H1 (cell line): ENCODE measurements around the gene TP73. TPM values are rescaled to one million over a fixed set of nuclear protein-coding genes. Genes with fewer than 3 reads are reported as not detected.

Experiments
- CTCF ChIA-PET: fragments of 300-600 bp; sonication (Branson Sonifier 250); formaldehyde crosslinking; loops from one replicate; lab custom pipeline; 2021; ENCODE audit not compliant: partially characterized antibody; lab: Charles Lee
- POLR2A ChIA-PET: fragments of 300-600 bp; sonication (Branson Sonifier 250); formaldehyde crosslinking; loops from one replicate; lab custom pipeline; 2021; ENCODE audit warnings: inconsistent platforms; ENCODE audit not compliant: partially characterized antibody; lab: Charles Lee
- DNase-seq, 2 experiments: peaks; one replicate each; pipeline versions ENCODE4 v3.0.0 to v3.0.0-alpha.2; 2010 to 2022; ENCODE audit warnings: low spot score in 2 of 2, low read depth in 1 of 2, mixed read lengths in 1 of 2
- FAIRE-seq: peaks from 2 replicates; lab custom pipeline; 2011; peaks lifted over from hg19 to GRCh38; lab: Jason Lieb, UNC
- H2AFZ ChIP-seq: 2 replicates; pipeline ENCODE4 v1.8.1; 2012; ENCODE audit warnings: low read length, inconsistent platforms
- H2AK5ac ChIP-seq: 2 replicates; pipeline ENCODE4 v1.6.1; 2013; ENCODE audit warnings: low read depth, low read length
- H2BK120ac ChIP-seq: replicated peaks from 2 replicates; pipeline ENCODE3; 2013; ENCODE audit warnings: low read depth, low read length, inconsistent platforms
- H2BK12ac ChIP-seq: 2 replicates; pipeline ENCODE4 v1.6.1; 2013; ENCODE audit warnings: low read depth, low read length
- H2BK15ac ChIP-seq: 2 replicates; pipeline ENCODE4 v1.6.1; 2013; ENCODE audit warnings: low read length
- H2BK20ac ChIP-seq: 2 replicates; pipeline ENCODE4 v1.6.1; 2013; ENCODE audit warnings: low read length
- H2BK5ac ChIP-seq: 2 replicates; pipeline ENCODE4 v1.6.1; 2013; ENCODE audit warnings: low read depth, low read length
- H3K14ac ChIP-seq: 2 replicates; pipeline ENCODE4 v1.6.1; 2013; ENCODE audit warnings: inconsistent platforms; ENCODE audit not compliant: insufficient read length
- H3K18ac ChIP-seq: 2 replicates; pipeline ENCODE4 v1.6.1; 2013; ENCODE audit warnings: low read length; ENCODE audit errors: extremely low read depth
- H3K23ac ChIP-seq: 2 replicates; pipeline ENCODE4 v1.6.1; 2013; ENCODE audit warnings: inconsistent platforms; ENCODE audit not compliant: insufficient read length
- H3K23me2 ChIP-seq: 2 replicates; pipeline ENCODE4 v1.6.1; 2013; ENCODE audit warnings: low read depth, low read length
- H3K27ac ChIP-seq: 2 replicates; pipeline ENCODE4 v1.6.1; 2011; ENCODE audit warnings: low read depth, low read length, inconsistent platforms
- H3K27me3 ChIP-seq, 4 experiments: replicated peaks in 1 of 4; 1 replicate in 1 of 4; 2 replicates in 3 of 4; pipeline versions ENCODE4 v1.6.1 to v1.8.1; 2011 to 2013; ENCODE audit warnings: low read length in 3 of 4, mild to moderate bottlenecking in 3 of 4, inconsistent platforms in 2 of 4, mixed read lengths in 2 of 4, moderate library complexity in 1 of 4; ENCODE audit not compliant: control insufficient read depth in 3 of 4, insufficient read depth in 3 of 4; ENCODE audit errors: extremely low read depth in 1 of 4
- H3K36me3 ChIP-seq, 4 experiments: 2 replicates each; pipeline versions ENCODE4 v1.6.1 to v1.8.1; 2011 to 2013; ENCODE audit warnings: mild to moderate bottlenecking in 4 of 4, low read length in 3 of 4, moderate library complexity in 2 of 4, control low read depth in 1 of 4, inconsistent platforms in 1 of 4; ENCODE audit not compliant: insufficient read depth in 4 of 4, control insufficient read depth in 2 of 4
- H3K4ac ChIP-seq: replicated peaks from 2 replicates; pipeline ENCODE3; 2013; ENCODE audit warnings: low read length, low read depth, mixed read lengths, inconsistent platforms; ENCODE audit not compliant: insufficient read length
- H3K4me1 ChIP-seq, 4 experiments: replicated peaks in 1 of 4; 1 replicate in 1 of 4; 2 replicates in 3 of 4; pipeline versions ENCODE4 v1.6.1 to v1.8.1; 2011 to 2013; ENCODE audit warnings: low read length in 3 of 4, inconsistent platforms in 2 of 4, mixed read lengths in 1 of 4; ENCODE audit not compliant: insufficient read depth in 4 of 4, control insufficient read depth in 3 of 4
- H3K4me2 ChIP-seq, 2 experiments: 2 replicates each; pipeline versions ENCODE4 v1.6.1 to v1.8.1; 2011 to 2013; ENCODE audit warnings: low read depth in 2 of 2, low read length in 2 of 2, control low read depth in 1 of 2, inconsistent platforms in 1 of 2, mild to moderate bottlenecking in 1 of 2; ENCODE audit not compliant: insufficient read depth in 1 of 2
- H3K4me3 ChIP-seq, 4 experiments: fragments of 200-600, 300-600 bp in 1 of 4; sonication (generic), shearing (Covaris generic), sonication (Bioruptor Twin) in 1 of 4; 2 replicates each; pipeline versions ENCODE4 v1.5.1 to v1.8.1; 2011 to 2016; ENCODE audit warnings: low read length in 4 of 4, low read depth in 3 of 4, control low read depth in 2 of 4, inconsistent platforms in 2 of 4, mild to moderate bottlenecking in 2 of 4, mixed read lengths in 1 of 4, moderate library complexity in 1 of 4; ENCODE audit not compliant: insufficient read depth in 2 of 4; ENCODE audit errors: extremely low read depth in 1 of 4
- H3K56ac ChIP-seq: replicated peaks from 2 replicates; pipeline ENCODE3; 2013; ENCODE audit warnings: low read depth, mild to moderate bottlenecking, mixed read lengths, low read length, inconsistent platforms; ENCODE audit not compliant: insufficient read length
- H3K79me1 ChIP-seq: 2 replicates; pipeline ENCODE4 v1.6.1; 2013; ENCODE audit warnings: low read depth, low read length, control low read depth
- H3K79me2 ChIP-seq, 2 experiments: 2 replicates each; pipeline versions ENCODE4 v1.6.1 to v1.8.1; 2012 to 2013; ENCODE audit warnings: low read length in 2 of 2, mild to moderate bottlenecking in 2 of 2, inconsistent platforms in 1 of 2; ENCODE audit not compliant: insufficient read depth in 2 of 2, control insufficient read depth in 1 of 2
- H3K9ac ChIP-seq, 4 experiments: replicated peaks in 1 of 4; 1 replicate in 1 of 4; 2 replicates in 3 of 4; pipeline versions ENCODE4 v1.6.1 to v1.8.1; 2011 to 2013; ENCODE audit warnings: low read depth in 3 of 4, low read length in 3 of 4, control low read depth in 2 of 4, mild to moderate bottlenecking in 2 of 4, moderate library complexity in 2 of 4, inconsistent platforms in 1 of 4; ENCODE audit errors: extremely low read depth in 1 of 4
- H3K9me3 ChIP-seq, 2 experiments: 2 replicates each; pipeline versions ENCODE4 v1.6.1 to v1.8.1; 2012 to 2013; ENCODE audit warnings: mild to moderate bottlenecking in 2 of 2, moderate library complexity in 2 of 2, control low read depth in 1 of 2, inconsistent platforms in 1 of 2, low read depth in 1 of 2, low read length in 1 of 2, mixed read lengths in 1 of 2; ENCODE audit not compliant: insufficient read depth in 2 of 2
- H4K20me1 ChIP-seq, 2 experiments: replicated peaks in 1 of 2; 2 replicates each; pipeline versions ENCODE3 to v1.8.1; 2011 to 2013; ENCODE audit warnings: inconsistent platforms in 2 of 2, low read length in 2 of 2, mild to moderate bottlenecking in 1 of 2; ENCODE audit not compliant: insufficient read depth in 2 of 2, control insufficient read depth in 1 of 2
- H4K5ac ChIP-seq: 2 replicates; pipeline ENCODE4 v1.6.1; 2013; ENCODE audit warnings: low read length, low read depth, mixed read lengths, inconsistent platforms; ENCODE audit not compliant: insufficient read length
- H4K8ac ChIP-seq: 2 replicates; pipeline ENCODE4 v1.8.0; 2013; ENCODE audit warnings: mild to moderate bottlenecking, moderate library complexity, low read length, inconsistent platforms; ENCODE audit not compliant: insufficient read depth; ENCODE audit errors: extremely low read depth
- H4K91ac ChIP-seq: replicated peaks from 2 replicates; pipeline ENCODE3; 2013; ENCODE audit warnings: low read length, mixed read lengths, inconsistent platforms; ENCODE audit not compliant: insufficient read length
- CREB1 ChIP-seq: IDR thresholded peaks from 2 replicates; pipeline ENCODE4 v1.6.1; 2012; ENCODE audit warnings: inconsistent platforms
- CTBP2 ChIP-seq: IDR thresholded peaks from 2 replicates; pipeline ENCODE4 v1.7.0; 2011; ENCODE audit warnings: borderline replicate concordance, mild to moderate bottlenecking, moderate library complexity, mixed read lengths, low read length; ENCODE audit not compliant: insufficient read depth, insufficient read length
- EP300 ChIP-seq, 2 experiments: IDR thresholded peaks; 1 replicate in 1 of 2; 2 replicates in 1 of 2; pipeline ENCODE4 v1.6.1; 2011 to 2012; ENCODE audit warnings: low read depth in 2 of 2, low read length in 2 of 2, mild to moderate bottlenecking in 2 of 2, borderline replicate concordance in 1 of 2, inconsistent platforms in 1 of 2, moderate library complexity in 1 of 2
- GTF2F1 ChIP-seq: IDR thresholded peaks from 2 replicates; pipeline ENCODE4 v1.6.1; 2012; ENCODE audit warnings: low read depth, low read length, improper control_type of control experiment, borderline replicate concordance
- KDM4A ChIP-seq: IDR thresholded peaks from one replicate; pipeline ENCODE4 v1.7.1; 2012; ENCODE audit warnings: low read depth, mild to moderate bottlenecking, moderate library complexity, low read length, inconsistent platforms; ENCODE audit not compliant: severe bottlenecking
- MAFK ChIP-seq: IDR thresholded peaks from 2 replicates; pipeline ENCODE4 v1.6.1; 2012; ENCODE audit warnings: low read depth, mild to moderate bottlenecking, improper control_type of control experiment, low read length
- RBBP5 ChIP-seq: IDR thresholded peaks from 2 replicates; pipeline ENCODE4 v1.7.1; 2012; ENCODE audit warnings: low read depth, mild to moderate bottlenecking, inconsistent platforms, low read length, moderate library complexity, borderline replicate concordance
- SIRT6 ChIP-seq: IDR thresholded peaks from one replicate; pipeline ENCODE4 v1.7.1; 2012; ENCODE audit warnings: low read length, inconsistent platforms
- ZNF274 ChIP-seq: IDR thresholded peaks from 2 replicates; pipeline ENCODE4 v1.7.0; 2012; ENCODE audit warnings: low read length, borderline replicate concordance; ENCODE audit errors: extremely low read depth
- WGBS, 2 experiments: shearing (Covaris generic) in 1 of 2; methylation state at CpG; one replicate each; pipeline versions ENCODE4 v1.1.6 to v1.1.7; 2013 to 2015; ENCODE audit warnings: low lambda C conversion rate in 2 of 2, mixed read lengths in 2 of 2, inconsistent platforms in 1 of 2, low coverage in 1 of 2, missing lambda C conversion rate in 1 of 2; ENCODE audit not compliant: insufficient replicate concordance in 2 of 2, insufficient coverage in 1 of 2, insufficient read length in 1 of 2; ENCODE audit errors: extremely low coverage in 1 of 2, missing lambda C conversion rate in 1 of 2; 5-methylcytosine and 5-hydroxymethylcytosine counted together
- polyA plus RNA-seq, 7 experiments: library from polyadenylated mRNA; depleted of rRNA in 3 of 7; stranded (reverse) in 5 of 7; unstranded in 2 of 7; fragments of >200 nt in 5 of 7; fragments of 200-250 nt in 2 of 7; gene quantifications; 1 replicate in 5 of 7; 2 replicates in 1 of 7; 4 replicates in 1 of 7; pipeline versions ENCODE4 v1.2.1 to v1.2.3, GENCODE V29; 2011 to 2013; ENCODE audit warnings: missing spikeins in 2 of 7, mixed read lengths in 2 of 7
- total RNA-seq: library from RNA; stranded (reverse); fragmentation: NEBNext Ultra II Directional; extraction: Animal tissue kit (Norgen Biotek cat#: 25700); gene quantifications from 2 replicates; pipeline ENCODE4 v1.2.1, GENCODE V29; 2021
- TF ChIP-seq, protein P1 (sequence below): IDR thresholded peaks from 2 replicates; pipeline ENCODE4 v1.6.1; 2012; ENCODE audit warnings: low read length, inconsistent platforms

TP73 gene
- total and polyA plus RNA-seq, 2 of the 8 experiments (the other 6 are each of a cell fraction or from before 2014, with no cell fraction given), result 2.6 to 3.1 TPM

DNA sequence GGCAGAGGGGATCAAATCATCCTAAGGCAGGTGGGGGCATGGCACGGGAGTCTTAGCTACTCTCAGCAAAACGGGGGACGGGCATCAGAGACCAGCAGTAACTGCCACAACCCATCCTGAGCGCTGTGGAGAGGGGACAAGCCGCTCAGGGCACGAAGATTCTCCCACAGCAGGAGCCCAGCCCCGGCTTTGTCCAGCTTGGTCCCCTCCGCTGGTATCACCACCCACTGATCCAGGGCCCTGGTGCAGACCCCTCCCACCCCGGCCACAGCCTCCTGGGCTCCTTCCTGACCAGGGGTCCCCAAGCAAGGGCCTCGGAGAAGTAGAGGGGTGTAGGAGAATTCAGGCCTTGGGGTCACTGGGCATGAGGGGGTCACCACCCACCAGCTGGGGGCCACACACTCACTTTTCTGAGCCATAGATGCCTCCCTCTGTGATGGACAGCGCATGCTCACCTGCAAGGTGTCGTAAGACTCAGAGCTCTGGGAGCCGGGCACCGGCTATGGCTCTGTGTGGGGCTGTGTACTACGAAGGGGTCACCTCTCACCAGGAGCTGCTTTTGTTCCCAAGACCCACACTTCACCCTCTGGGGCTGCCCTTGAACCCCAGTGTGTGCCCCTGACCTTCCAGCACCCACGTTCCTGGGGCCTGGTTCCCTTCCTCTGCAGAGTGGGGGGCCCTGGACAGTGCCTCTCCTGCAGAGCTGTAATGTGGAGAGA, 117.9 kb downstream of the TP73 start:
- Histone ChIP-seq H4K8ac (no peak overlapping the region), H3K4me2 (no peak overlapping the region), H4K5ac (no peak overlapping the region), H2BK15ac (no peak overlapping the region), H3K4ac (no peak overlapping the region), H2BK120ac (no peak overlapping the region), H3K23me2 (peaks cover 11% of the 10 kb centered on the region; the same call in 1 of the 2 replicates), H2BK20ac (no peak overlapping the region), H3K36me3 (no peaks in the 10 kb centered on the region), H3K18ac (no peak overlapping the region), H3K23ac (no peak overlapping the region), H3K27ac (no peak overlapping the region), H3K9me3 (peaks cover 0 to 7% of the 10 kb centered on the region in 2 experiments; a peak in 1 of 4 replicates), H2BK5ac (no peak overlapping the region), H3K4me3 (no peak overlapping the region), H3K9ac (no peak overlapping the region), H3K79me2 (no peaks in the 10 kb centered on the region), H3K56ac (no peak overlapping the region), H3K4me1 (peaks cover 0 to 23% (median 8%) of the 10 kb centered on the region in 4 experiments; a peak in 5 of 7 replicates), H2AK5ac (no peak overlapping the region), H3K27me3 (no peaks in the 10 kb centered on the region; a peak in 1 of 7 replicates), H4K91ac (no peak overlapping the region), H4K20me1 (peaks cover 0 to 5% of the 10 kb centered on the region in 2 experiments), H3K79me1 (no peaks in the 10 kb centered on the region), H2AFZ (no peak overlapping the region), H3K14ac (no peak overlapping the region), H2BK12ac (no peak overlapping the region)
- FAIRE-seq (no peak), DNase-seq (no peak)
- CTCF ChIA-PET, result interaction anchor here (1.1 to 1.9 kb wide), 6 partner anchors 9 to 177 kb away, joined by 3 to 7 read pairs (median 4); no protein-coding TSS in a partner anchor
- POLR2A ChIA-PET, result interaction anchor here (1.2 to 2.5 kb wide), 4 partner anchors 10 to 36 kb away, joined by 3 to 10 read pairs (median 4); no protein-coding TSS in a partner anchor
- 95% methylated on average over 14 of the region's 16 CpGs; no CpG with 5 or more reads in 1 of the 2 experiments for WGBS, 2 experiments
- TF ChIP-seq CREB1, result no peak
- TF ChIP-seq KDM4A, result no peak
- no peak for TF ChIP-seq ZNF274
- TF ChIP-seq MAFK, result no peak
- TF ChIP-seq SIRT6, result no peak
- TF ChIP-seq, protein P1, sequence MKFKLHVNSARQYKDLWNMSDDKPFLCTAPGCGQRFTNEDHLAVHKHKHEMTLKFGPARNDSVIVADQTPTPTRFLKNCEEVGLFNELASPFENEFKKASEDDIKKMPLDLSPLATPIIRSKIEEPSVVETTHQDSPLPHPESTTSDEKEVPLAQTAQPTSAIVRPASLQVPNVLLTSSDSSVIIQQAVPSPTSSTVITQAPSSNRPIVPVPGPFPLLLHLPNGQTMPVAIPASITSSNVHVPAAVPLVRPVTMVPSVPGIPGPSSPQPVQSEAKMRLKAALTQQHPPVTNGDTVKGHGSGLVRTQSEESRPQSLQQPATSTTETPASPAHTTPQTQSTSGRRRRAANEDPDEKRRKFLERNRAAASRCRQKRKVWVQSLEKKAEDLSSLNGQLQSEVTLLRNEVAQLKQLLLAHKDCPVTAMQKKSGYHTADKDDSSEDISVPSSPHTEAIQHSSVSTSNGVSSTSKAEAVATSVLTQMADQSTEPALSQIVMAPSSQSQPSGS, result no peak
- no peak for TF ChIP-seq GTF2F1
- no peak for TF ChIP-seq RBBP5
- TF ChIP-seq EP300 (IDR thresholded peaks at IDR 0.05; ENCODE audit: borderline replicate concordance in 1 of 2, low read depth in 2 of 2, low read length in 2 of 2), result no peak
- no peak for TF ChIP-seq CTBP2
